B cell (primary cell): ENCODE results near the gene EXOC6. TPM values are rescaled to one million over a fixed set of nuclear protein-coding genes. Genes with fewer than 3 reads are reported as not detected.

Experiments
- ATAC-seq: fragments of 200-7000 bp; cut with Tn5 transposase; one replicate; pipeline ENCODE4 v1.10.0; 2021; ENCODE audit warnings: low read depth, mild to moderate bottlenecking, moderate number of reproducible peaks, moderate library complexity
- CTCF ChIA-PET: fragments of 350-600 bp; sonication (Branson Sonifier 250); formaldehyde crosslinking; loops from one replicate; lab custom pipeline; 2021; ENCODE audit warnings: antibody characterized with exemption, inconsistent platforms; lab: Charles Lee
- POLR2A ChIA-PET: fragments of 350-600 bp; sonication (Branson Sonifier 250); formaldehyde crosslinking; loops from one replicate; lab custom pipeline; 2021; ENCODE audit warnings: antibody characterized with exemption; lab: Charles Lee
- DNase-seq: peaks from one replicate; pipeline ENCODE4 v3.0.0; 2013
- H2AFZ ChIP-seq: 2 replicates; pipeline ENCODE4 v1.6.1; 2012; ENCODE audit warnings: mild to moderate bottlenecking, low read depth, low read length; ENCODE audit not compliant: insufficient read depth, poor library complexity, severe bottlenecking
- H3K27ac ChIP-seq, 2 donors: 1 replicate in 1 of 2; 2 replicates in 1 of 2; pipeline ENCODE4 v1.5.1; 2012 to 2013; ENCODE audit warnings: low read length in 2 of 2, mild to moderate bottlenecking in 2 of 2, moderate library complexity in 1 of 2
- H3K27me3 ChIP-seq, 4 experiments: fragments of 200-600 bp in 1 of 4; sonication (generic) in 1 of 4; replicated peaks in 1 of 4; 1 replicate in 2 of 4; 2 replicates in 2 of 4; pipeline versions ENCODE4 v1.6.1 to v1.7.0; 2013 to 2016; ENCODE audit warnings: low read length in 3 of 4, mild to moderate bottlenecking in 2 of 4, mixed read lengths in 1 of 4, moderate library complexity in 1 of 4; ENCODE audit not compliant: insufficient read depth in 4 of 4, control insufficient read depth in 3 of 4; ENCODE audit errors: control extremely low read depth in 1 of 4
- H3K36me3 ChIP-seq, 2 experiments: replicated peaks in 1 of 2; 1 replicate in 1 of 2; 2 replicates in 1 of 2; pipeline versions ENCODE4 v1.6.1 to v1.7.1; 2013; ENCODE audit warnings: low read length in 1 of 2; ENCODE audit not compliant: insufficient read depth in 2 of 2, control insufficient read depth in 1 of 2; ENCODE audit errors: control extremely low read depth in 1 of 2, extremely low read depth in 1 of 2
- H3K4me1 ChIP-seq, 2 donors: fragments of 200-600 bp in 1 of 2; sonication (generic) in 1 of 2; 1 replicate in 1 of 2; 2 replicates in 1 of 2; pipeline versions ENCODE4 v1.5.1 to v1.6.1; 2013 to 2017; ENCODE audit warnings: low read length in 2 of 2; ENCODE audit not compliant: control insufficient read depth in 2 of 2, insufficient read depth in 2 of 2
- H3K4me2 ChIP-seq: replicated peaks from 2 replicates; pipeline ENCODE3; 2012; ENCODE audit warnings: mild to moderate bottlenecking, low read depth, low read length; ENCODE audit not compliant: poor library complexity, severe bottlenecking
- H3K4me3 ChIP-seq, 5 experiments: fragments of 200-600 bp in 1 of 5; sonication (generic) in 1 of 5; 1 replicate in 3 of 5; 2 replicates in 2 of 5; pipeline versions ENCODE4 v1.5.1 to v1.7.0; 2011 to 2016; ENCODE audit warnings: low read length in 4 of 5, mild to moderate bottlenecking in 4 of 5, low read depth in 2 of 5, control low read depth in 1 of 5, moderate library complexity in 1 of 5; ENCODE audit not compliant: insufficient read depth in 1 of 5; ENCODE audit errors: control extremely low read depth in 1 of 5, extremely low read depth in 1 of 5
- H3K79me2 ChIP-seq: fragments of 200-600 bp; sonication (generic); one replicate; pipeline ENCODE4 v1.6.0; 2016; ENCODE audit warnings: low read length; ENCODE audit not compliant: control insufficient read depth, insufficient read depth
- H3K9ac ChIP-seq: fragments of 200-600 bp; sonication (generic); 2 replicates; pipeline ENCODE4 v1.6.1; 2017; ENCODE audit warnings: mild to moderate bottlenecking, low read length, moderate library complexity
- H3K9me3 ChIP-seq, 3 donors: one replicate each; pipeline versions ENCODE4 v1.6.1 to v1.7.1; 2013; ENCODE audit warnings: low read length in 2 of 3; ENCODE audit not compliant: control insufficient read depth in 2 of 3, insufficient read depth in 1 of 3; ENCODE audit errors: control extremely low read depth in 1 of 3
- H4K20me1 ChIP-seq: 2 replicates; pipeline ENCODE4 v1.6.0; 2012; ENCODE audit warnings: mild to moderate bottlenecking, low read length; ENCODE audit not compliant: insufficient read depth, control insufficient read depth, poor library complexity, severe bottlenecking
- H3K27ac Mint-ChIP-seq: one replicate; pipeline ENCODE4 v1.8.0; 2021; ENCODE audit warnings: mixed read lengths
- H3K27me3 Mint-ChIP-seq: one replicate; pipeline ENCODE4 v1.8.0; 2021; ENCODE audit warnings: mixed read lengths
- H3K4me1 Mint-ChIP-seq: one replicate; pipeline ENCODE4 v1.8.0; 2021; ENCODE audit warnings: mixed read lengths
- H3K4me3 Mint-ChIP-seq: one replicate; pipeline ENCODE4 v1.8.0; 2021; ENCODE audit warnings: mixed read lengths
- H3K9me3 Mint-ChIP-seq: one replicate; pipeline ENCODE4 v1.8.0; 2022; ENCODE audit warnings: mixed read lengths; ENCODE audit not compliant: insufficient read depth
- EZH2 ChIP-seq: IDR thresholded peaks from 2 replicates; pipeline ENCODE4 v1.6.1; 2012; ENCODE audit warnings: borderline replicate concordance, low read depth, mild to moderate bottlenecking, moderate library complexity, low read length; ENCODE audit not compliant: insufficient read depth, poor library complexity, severe bottlenecking
- WGBS: methylation state at CpG from one replicate; pipeline ENCODE4 v1.1.5; 2013; ENCODE audit warnings: missing lambda C conversion rate; ENCODE audit not compliant: insufficient coverage; 5-methylcytosine and 5-hydroxymethylcytosine counted together
- intact Hi-C: fragments of 100-400 bp; cut with micrococcal nuclease; formaldehyde crosslinking; loops from one replicate; pipeline ENCODE4 v1.10.0; 2022
- polyA plus RNA-seq: library from polyadenylated mRNA; depleted of rRNA; stranded (reverse); fragments of >200 nt; gene quantifications from 2 replicates; pipeline ENCODE4 v1.2.3, GENCODE V29; 2012
- total RNA-seq, 2 donors: library from RNA; stranded (reverse); fragments of 120-200 nt in 1 of 2; gene quantifications; 1 replicate in 1 of 2; 2 replicates in 1 of 2; pipeline versions ENCODE4 v1.2.3 to v1.2.4, GENCODE V29; 2013 to 2022
- TF ChIP-seq, protein P1 (sequence below): fragments of 200-600 bp; IDR thresholded peaks from one replicate; pipeline ENCODE4 v1.8.0; 2022; ENCODE audit warnings: antibody characterized with exemption, mild to moderate bottlenecking

The EXOC6 gene
- total and polyA plus RNA-seq, 2 donors (not counting 1 experiment from before 2014, with no cell fraction given), result 7.9 to 22.6 TPM

DNA sequence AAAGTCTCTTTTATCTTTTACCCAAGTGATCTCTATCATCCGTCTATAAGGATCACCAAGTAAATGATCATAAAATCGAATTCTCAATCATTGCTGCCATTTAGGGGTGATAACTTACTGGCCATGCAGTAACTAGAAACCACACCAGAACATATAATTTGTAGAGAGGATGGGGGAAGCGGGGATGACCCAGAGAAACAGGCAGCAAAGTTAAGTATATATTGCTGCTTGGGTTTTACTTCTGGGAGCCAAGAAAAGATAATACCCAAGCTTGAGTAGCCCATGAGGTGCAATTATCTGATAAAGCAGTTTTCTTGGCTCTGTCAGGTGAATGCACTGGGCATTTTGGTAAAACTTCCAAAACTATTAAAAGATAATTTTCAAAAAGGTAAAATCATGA, 18.9 kb downstream of the EXOC6 start:
- H3K4me3 Mint-ChIP-seq, result no peak overlapping the region
- CTCF ChIA-PET, result interaction anchor here (0.6 to 1.5 kb wide), 7 partner anchors 17 to 165 kb away, joined by 3 to 4 read pairs (median 3); no protein-coding TSS in a partner anchor
- intact Hi-C loops, result no loop called here
- no peaks in the 10 kb centered on the region for H3K27me3 ChIP-seq
- peaks cover 72% of the 10 kb centered on the region for H3K79me2 ChIP-seq
- WGBS, result no CpG with 5 or more reads among the region's 3 CpGs
- H3K9me3 Mint-ChIP-seq, result peaks cover 3% of the 10 kb centered on the region
- no peaks in the 10 kb centered on the region for H3K4me1 ChIP-seq
- no peak overlapping the region for H3K4me2 ChIP-seq
- POLR2A ChIA-PET, result no interaction called here
- no peaks in the 10 kb centered on the region for H3K36me3 ChIP-seq
- H3K4me1 Mint-ChIP-seq, result peaks cover 13% of the 10 kb centered on the region
- H3K9ac ChIP-seq, result no peak overlapping the region
- H3K27ac ChIP-seq, result no peak overlapping the region
- H4K20me1 ChIP-seq, result peaks cover 30% of the 10 kb centered on the region
- no peak overlapping the region for H3K4me3 ChIP-seq
- H3K9me3 ChIP-seq, result peaks cover 0 to 4% (median 0%) of the 10 kb centered on the region in 3 donors
- no peak overlapping the region for H2AFZ ChIP-seq
- no peak for DNase-seq
- no peak for ATAC-seq
- no peaks in the 10 kb centered on the region for H3K27me3 Mint-ChIP-seq
- no peak overlapping the region for H3K27ac Mint-ChIP-seq
- no peak for TF ChIP-seq EZH2
- TF ChIP-seq, protein P1, sequence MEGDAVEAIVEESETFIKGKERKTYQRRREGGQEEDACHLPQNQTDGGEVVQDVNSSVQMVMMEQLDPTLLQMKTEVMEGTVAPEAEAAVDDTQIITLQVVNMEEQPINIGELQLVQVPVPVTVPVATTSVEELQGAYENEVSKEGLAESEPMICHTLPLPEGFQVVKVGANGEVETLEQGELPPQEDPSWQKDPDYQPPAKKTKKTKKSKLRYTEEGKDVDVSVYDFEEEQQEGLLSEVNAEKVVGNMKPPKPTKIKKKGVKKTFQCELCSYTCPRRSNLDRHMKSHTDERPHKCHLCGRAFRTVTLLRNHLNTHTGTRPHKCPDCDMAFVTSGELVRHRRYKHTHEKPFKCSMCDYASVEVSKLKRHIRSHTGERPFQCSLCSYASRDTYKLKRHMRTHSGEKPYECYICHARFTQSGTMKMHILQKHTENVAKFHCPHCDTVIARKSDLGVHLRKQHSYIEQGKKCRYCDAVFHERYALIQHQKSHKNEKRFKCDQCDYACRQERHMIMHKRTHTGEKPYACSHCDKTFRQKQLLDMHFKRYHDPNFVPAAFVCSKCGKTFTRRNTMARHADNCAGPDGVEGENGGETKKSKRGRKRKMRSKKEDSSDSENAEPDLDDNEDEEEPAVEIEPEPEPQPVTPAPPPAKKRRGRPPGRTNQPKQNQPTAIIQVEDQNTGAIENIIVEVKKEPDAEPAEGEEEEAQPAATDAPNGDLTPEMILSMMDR, result no peak

DNA sequence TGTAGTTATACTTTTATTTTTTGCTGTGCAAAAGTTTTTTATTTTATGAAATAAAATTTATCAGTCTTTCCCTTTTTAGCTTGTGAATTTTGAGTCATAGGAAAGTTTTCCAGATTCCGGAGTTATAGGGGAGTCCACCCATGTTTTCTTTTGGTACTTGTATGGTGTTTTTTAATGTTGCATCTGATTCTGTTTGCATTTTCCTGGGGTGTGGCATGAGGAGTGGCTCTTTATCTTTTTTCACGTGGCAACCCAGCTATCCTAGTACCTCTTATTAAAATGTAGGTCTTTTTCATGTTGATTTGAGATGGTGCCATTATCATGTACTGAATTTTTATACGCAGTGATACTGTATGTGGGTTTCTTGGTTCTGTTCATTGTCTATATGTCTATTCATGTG, 19.7 kb downstream of the EXOC6 start:
- POLR2A ChIA-PET, result no interaction called here
- intact Hi-C loops, result no loop called here
- no peak overlapping the region for H3K27ac Mint-ChIP-seq
- Histone ChIP-seq H3K4me3 (no peak overlapping the region), H3K9ac (no peak overlapping the region), H3K79me2 (peaks cover 71% of the 10 kb centered on the region), H3K27me3 (no peaks in the 10 kb centered on the region), H2AFZ (no peak overlapping the region), H3K9me3 (peaks cover 0 to 4% (median 0%) of the 10 kb centered on the region in 3 donors), H4K20me1 (peaks cover 24% of the 10 kb centered on the region), H3K27ac (no peak overlapping the region), H3K4me1 (peaks cover under 1 to 4% of the 10 kb centered on the region in 2 donors), H3K36me3 (no peaks in the 10 kb centered on the region), H3K4me2 (no peak overlapping the region)
- ATAC-seq (no peak), DNase-seq (no peak)
- TF ChIP-seq, protein P1, result no peak
- TF ChIP-seq EZH2, result no peak
- H3K4me3 Mint-ChIP-seq, result no peak overlapping the region
- peaks cover 16% of the 10 kb centered on the region for H3K4me1 Mint-ChIP-seq
- no peaks in the 10 kb centered on the region for H3K27me3 Mint-ChIP-seq
- CTCF ChIA-PET, result interaction anchor here (0.8 to 1.5 kb wide), 4 partner anchors 17 to 25 kb away, joined by 3 to 5 read pairs (median 4); no protein-coding TSS in a partner anchor
- peaks cover under 1% of the 10 kb centered on the region for H3K9me3 Mint-ChIP-seq
- WGBS, result 100% methylated on average over 1 of the region's 3 CpGs
